HG03520 (cell line): ENCODE results near the gene TDRD6.

Source experiments
- ATAC-seq: cut with Tn5 transposase; IDR thresholded peaks from one replicate; pipeline ENCODE4 v1.9.1; 2021; ENCODE audit warnings: mild to moderate bottlenecking, moderate library complexity; ENCODE audit not compliant: unreplicated experiment

TDRD6 gene

DNA sequence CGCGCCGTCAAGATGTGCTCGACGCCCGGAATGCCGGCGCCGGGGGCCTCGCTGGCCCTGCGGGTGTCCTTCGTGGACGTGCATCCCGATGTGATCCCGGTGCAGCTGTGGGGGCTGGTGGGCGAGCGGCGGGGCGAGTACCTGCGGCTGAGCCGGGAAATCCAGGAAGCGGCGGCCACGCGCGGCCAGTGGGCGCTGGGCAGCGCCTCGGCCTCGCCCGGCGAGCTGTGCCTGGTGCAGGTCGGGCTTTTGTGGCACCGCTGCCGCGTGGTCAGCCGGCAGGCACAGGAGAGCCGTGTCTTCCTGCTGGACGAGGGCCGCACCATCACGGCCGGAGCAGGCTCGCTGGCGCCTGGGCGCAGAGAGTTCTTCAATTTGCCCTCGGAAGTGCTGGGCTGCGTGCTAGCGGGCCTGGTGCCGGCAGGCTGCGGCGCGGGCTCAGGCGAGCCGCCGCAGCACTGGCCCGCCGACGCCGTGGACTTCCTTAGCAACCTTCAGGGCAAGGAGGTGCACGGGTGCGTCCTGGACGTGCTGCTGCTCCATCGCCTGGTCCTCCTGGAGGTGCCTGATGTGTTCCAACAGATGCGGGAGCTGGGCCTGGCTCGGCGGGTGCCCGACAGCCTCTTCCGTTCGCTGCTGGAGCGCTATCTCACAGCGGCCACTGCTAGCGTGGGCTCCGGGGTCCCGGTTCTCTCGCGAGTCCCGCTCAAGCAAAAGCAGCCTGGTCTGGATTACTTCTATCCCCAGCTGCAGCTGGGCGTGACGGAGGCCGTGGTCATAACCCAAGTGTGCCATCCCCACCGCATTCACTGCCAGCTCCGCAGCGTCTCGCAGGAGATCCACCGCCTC lies 656 bp downstream of the TDRD6 start:
- no peak for ATAC-seq

GRCh38 chr6:46688966-46689335 lies 1.3 kb downstream of the TDRD6 start:
- ATAC-seq = no peak

GRCh38 chr6:46689657-46690056 lies 2.0 kb downstream of the TDRD6 start:
- ATAC-seq = no peak

- no peak for ATAC-seq
These were observed 2.6 kb downstream of the TDRD6 start for GRCh38 chr6:46690141-46690755.

- ATAC-seq = no peak
These were observed 3.3 kb downstream of the TDRD6 start for GRCh38 chr6:46690911-46691451.

GRCh38 chr6:46699970-46700369 lies 12.3 kb downstream of the TDRD6 start:
- no peak for ATAC-seq

GRCh38 chr6:46704562-46704961 lies 16.9 kb downstream of the TDRD6 start:
- no peak for ATAC-seq

DNA sequence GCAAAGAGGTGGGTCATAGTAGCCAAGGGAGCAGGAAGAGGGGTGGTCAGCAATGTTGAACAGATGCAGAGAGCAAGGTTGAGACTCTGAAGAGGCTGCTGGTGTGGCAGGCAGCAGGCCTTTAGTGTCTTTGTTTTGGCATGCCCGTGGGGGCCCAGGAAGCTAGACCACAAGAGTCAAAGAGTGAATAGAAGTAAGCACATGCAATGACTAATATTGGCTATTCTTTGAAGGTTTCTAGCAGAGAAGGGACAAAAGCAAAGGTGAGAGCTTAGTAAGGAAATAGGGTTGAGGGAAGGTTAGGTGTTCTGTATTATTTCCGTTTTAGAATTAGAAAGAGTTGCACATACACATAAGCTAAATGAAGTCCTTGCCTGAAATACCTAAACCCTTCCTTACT lies 18.8 kb downstream of the TDRD6 start:
- ATAC-seq = no peak

GRCh38 chr6:46711491-46711890 lies 23.8 kb downstream of the TDRD6 start:
- no peak for ATAC-seq

GRCh38 chr6:46715141-46715540 lies 27.5 kb downstream of the TDRD6 start:
- ATAC-seq = no peak

- ATAC-seq = no peak
These were observed 31.4 kb downstream of the TDRD6 start for GRCh38 chr6:46719099-46719498.

GRCh38 chr6:46720401-46720800 lies 32.7 kb downstream of the TDRD6 start:
- no peak for ATAC-seq

DNA sequence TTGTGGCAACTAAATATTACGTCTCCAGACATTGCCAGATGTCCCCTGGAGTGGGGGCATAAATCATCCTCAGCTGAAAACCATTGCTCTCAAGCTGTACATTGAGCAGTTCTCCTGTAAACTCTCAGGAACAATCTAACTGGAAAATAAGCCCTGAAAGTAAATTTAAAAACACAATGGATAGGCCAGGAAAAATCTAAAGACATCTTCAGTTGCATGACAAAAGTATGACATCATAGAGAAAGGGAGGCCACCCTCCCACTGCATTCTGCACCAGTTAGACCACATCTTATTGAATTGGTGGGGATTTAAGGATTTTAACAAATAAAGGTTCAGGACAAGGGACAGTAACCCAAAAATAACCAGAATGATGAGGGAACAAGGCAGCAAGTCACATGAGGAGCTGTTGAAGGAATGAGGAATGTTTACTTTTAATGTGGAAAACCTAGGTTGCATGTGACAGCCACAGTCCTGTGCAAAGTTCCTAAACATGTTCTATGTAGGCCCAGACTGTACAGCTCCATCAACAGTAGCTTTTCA lies 42.2 kb downstream of the TDRD6 start:
- ATAC-seq = no peak

- ATAC-seq = no peak
These were observed 43.3 kb downstream of the TDRD6 start for GRCh38 chr6:46730921-46731461.

DNA sequence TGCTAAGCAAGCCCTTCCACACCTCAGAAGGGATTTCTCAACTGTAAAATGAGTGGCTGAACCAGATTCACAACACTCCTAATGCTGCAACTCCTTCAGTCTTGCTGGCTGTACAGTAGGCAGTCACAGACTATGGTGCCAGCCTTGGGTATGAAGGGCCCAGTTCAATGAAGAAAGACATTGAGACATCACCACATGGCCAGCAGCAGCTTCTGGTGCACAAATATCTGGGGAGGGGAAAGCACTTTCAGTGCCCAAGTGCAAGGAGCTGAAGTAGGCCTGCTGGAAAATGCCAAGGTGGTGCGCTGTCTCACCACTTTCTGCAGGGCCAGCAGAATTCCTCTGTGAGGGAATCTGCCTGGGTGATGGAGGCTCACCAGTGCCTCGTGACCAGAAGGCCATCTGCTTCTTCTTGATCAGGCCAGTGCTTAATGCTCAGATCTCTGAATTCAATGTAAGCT lies 45.7 kb downstream of the TDRD6 start:
- ATAC-seq = no peak

DNA sequence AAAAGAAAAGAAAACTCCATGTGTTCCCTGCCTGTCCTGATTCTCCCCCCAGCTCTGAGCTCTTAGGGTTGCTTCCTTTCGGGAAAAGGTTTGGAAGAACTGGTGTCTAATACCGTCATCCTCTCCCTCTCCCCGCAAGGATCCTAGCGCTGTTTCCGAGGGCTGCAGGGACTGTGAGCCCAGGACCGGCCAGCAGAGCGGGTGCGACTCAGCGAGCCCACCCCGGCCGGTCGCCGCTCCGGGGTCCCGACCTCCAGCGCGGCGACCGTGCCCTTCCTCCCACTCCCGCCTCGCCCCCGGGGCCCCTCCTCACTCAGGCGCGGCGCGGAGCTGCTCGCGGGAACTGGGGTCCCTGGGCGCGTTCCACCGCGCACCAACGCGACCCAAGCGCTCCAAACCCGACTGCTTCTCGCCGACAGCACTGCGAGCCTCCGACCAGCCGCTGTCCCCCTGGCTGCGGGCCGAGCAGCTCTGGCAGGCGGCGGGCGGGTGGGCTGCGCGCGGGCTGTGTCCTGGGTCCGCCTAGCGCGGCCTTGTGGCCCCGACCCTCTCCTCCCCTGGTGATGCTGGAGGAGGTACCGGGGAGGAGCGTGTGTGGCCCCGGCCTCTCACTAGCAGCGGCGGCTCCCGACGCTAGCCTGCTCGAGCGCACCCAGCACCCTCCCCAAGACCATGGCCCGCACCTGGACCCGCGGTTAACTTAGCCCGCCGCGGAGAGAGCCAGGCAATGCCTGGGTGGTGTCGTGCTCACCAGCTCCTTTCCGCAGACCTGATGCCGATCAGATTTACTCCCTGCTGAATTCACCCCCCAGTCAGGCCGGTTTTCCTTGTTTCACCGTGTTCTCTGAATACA lies 47.4 kb downstream of the TDRD6 start, which contains the start of gene PLA2G7:
Gene PLA2G7, minus strand, starts transcription at position 509 of the 853 bp plus-strand sequence. CDS start 12,484 bp downstream, outside the sequence.
- ATAC-seq = no peak

- ATAC-seq = no peak
These were observed 48.0 kb downstream of the TDRD6 start for GRCh38 chr6:46735720-46736031.

- no peak for ATAC-seq
These were observed 49.2 kb downstream of the TDRD6 start for GRCh38 chr6:46736906-46737305.

DNA sequence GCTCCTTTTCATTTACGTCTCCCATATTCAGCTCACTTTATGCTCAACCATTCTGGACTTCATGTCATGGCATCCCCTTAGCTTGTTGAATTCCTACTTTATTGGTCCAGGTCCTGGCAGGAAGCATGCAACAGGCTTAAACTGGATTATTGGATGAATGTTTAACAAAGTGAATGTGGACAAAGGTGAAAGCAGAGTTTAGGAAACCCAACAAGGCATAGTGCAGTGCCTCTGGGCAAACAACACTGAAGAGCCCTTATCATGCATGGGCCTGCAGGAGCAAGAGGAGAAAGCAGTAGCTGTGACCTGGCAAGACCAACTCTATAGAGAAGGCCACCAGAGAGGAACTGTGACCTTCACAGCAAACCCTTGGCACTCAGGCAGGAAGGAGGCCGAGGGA lies 53.8 kb downstream of the TDRD6 start:
- no peak for ATAC-seq

DNA sequence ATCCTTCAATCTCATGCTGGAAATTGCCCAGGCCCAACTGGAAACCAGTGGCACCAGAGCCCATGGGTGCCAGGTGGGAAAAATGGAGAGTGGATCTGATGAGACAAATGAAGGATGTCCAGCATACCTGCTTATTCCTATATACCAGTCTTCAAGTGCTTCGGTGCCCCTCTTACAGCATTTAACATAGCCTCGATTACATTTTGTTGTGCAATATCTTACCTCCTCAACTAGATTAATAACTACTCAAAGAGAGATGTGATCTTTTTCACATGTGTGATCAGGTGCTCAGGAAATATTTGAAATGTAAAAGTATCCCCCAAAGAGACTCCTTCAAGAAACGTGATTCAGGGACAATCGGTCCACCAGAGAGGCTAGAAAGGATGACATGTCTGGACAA lies 54.2 kb downstream of the TDRD6 start:
- no peak for ATAC-seq
